Measurements from ENCODE around the gene PLCB1. TPM values are rescaled to one million over a fixed set of nuclear protein-coding genes. Genes with fewer than 3 reads are reported as not detected.

Gene PLCB1
- total and polyA plus RNA-seq, 2 donors (not counting 3 experiments of a cell fraction or from before 2014, with no cell fraction given) = 10.2 to 53.4 TPM

DNA sequence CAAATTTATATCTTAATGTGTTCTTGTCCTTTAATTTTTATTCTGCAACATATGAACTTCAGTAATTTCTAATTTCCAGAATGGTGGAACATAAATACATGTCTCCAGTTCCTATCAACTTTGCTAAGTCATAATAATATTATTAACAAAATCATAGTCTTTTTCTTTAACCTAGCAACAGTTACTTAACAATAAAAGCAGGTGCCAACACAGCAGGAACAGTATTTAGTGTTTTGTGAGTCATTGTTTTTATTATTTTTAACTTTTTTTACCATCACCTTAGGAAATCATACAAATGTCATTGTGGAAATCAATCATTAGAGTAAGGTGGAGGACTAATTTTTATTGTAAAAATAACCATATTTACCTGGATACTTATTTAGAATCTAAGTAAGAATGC, 133.5 kb downstream of the PLCB1 start:
- no peak for FAIRE-seq

GRCh38 chr20:8267009-8267408, 134.9 kb downstream of the PLCB1 start:
- dilution Hi-C loops (cut with MboI; ENCODE audit: extremely low pct_ligation_motif_present, low sequenced_read_pairs) = no loop called here
- ChIA-PET CTCF (no interaction called here), POLR2A (interaction anchor here (0.6 kb wide), 1 partner anchor 9 kb away, joined by 3 read pairs; no protein-coding TSS in a partner anchor)
- BruUV-seq (replicated peaks) = no TSS peak
- H3K79me2 ChIP-seq (ENCODE audit: control insufficient read depth, insufficient read depth, low read length) = no peaks in the 10 kb centered on the region
- H3K9ac ChIP-seq (replicated peaks; ENCODE audit: extremely low read depth, insufficient read depth, low read length) = no peak overlapping the region
- H3K36me3 ChIP-seq (ENCODE audit: control insufficient read depth in 2 of 2, extremely low read depth in 1 of 2, insufficient read depth in 2 of 2, low read length in 2 of 2) = no peaks in the 10 kb centered on the region
- intact Hi-C loops (cut with micrococcal nuclease) = no loop called here
- H3K9me3 ChIP-seq (replicated peaks; ENCODE audit: control insufficient read depth, insufficient read depth, low read length) = no peaks in the 10 kb centered on the region
- H3K4me1 ChIP-seq (ENCODE audit: control insufficient read depth, extremely low read depth, insufficient read depth, low read length) = peaks cover 11% of the 10 kb centered on the region
- no peak overlapping the region for H3K4me2 ChIP-seq (ENCODE audit: insufficient read depth, low read length)
- DNase-seq (ENCODE audit: low read depth, low spot score) (no peak), FAIRE-seq (no peak)
- TF ChIP-seq GATA2 (IDR thresholded peaks at IDR 0.05; ENCODE audit: insufficient read depth, insufficient read length, low read depth, low read length) (no peak), MAX (IDR thresholded peaks at IDR 0.05; ENCODE audit: insufficient read depth, insufficient read length) (no peak), POLR2AphosphoS5 (IDR thresholded peaks at IDR 0.05; ENCODE audit: insufficient read depth, low read depth, low read length) (no peak), JUN (IDR thresholded peaks at IDR 0.05; ENCODE audit: borderline replicate concordance, insufficient read depth, insufficient read length, low read depth) (no peak), POLR2A (IDR thresholded peaks at IDR 0.05; ENCODE audit: low read depth, low read length) (no peak), FOS (IDR thresholded peaks at IDR 0.05; ENCODE audit: borderline replicate concordance, insufficient read depth, low read length) (no peak), EZH2 (IDR thresholded peaks at IDR 0.05; ENCODE audit: borderline replicate concordance, low read depth, low read length, severe bottlenecking) (no peak), MYC (IDR thresholded peaks at IDR 0.05; ENCODE audit: low read depth, low read length) (no peak)
- TF ChIP-seq, protein P1, sequence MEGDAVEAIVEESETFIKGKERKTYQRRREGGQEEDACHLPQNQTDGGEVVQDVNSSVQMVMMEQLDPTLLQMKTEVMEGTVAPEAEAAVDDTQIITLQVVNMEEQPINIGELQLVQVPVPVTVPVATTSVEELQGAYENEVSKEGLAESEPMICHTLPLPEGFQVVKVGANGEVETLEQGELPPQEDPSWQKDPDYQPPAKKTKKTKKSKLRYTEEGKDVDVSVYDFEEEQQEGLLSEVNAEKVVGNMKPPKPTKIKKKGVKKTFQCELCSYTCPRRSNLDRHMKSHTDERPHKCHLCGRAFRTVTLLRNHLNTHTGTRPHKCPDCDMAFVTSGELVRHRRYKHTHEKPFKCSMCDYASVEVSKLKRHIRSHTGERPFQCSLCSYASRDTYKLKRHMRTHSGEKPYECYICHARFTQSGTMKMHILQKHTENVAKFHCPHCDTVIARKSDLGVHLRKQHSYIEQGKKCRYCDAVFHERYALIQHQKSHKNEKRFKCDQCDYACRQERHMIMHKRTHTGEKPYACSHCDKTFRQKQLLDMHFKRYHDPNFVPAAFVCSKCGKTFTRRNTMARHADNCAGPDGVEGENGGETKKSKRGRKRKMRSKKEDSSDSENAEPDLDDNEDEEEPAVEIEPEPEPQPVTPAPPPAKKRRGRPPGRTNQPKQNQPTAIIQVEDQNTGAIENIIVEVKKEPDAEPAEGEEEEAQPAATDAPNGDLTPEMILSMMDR (IDR thresholded peaks at IDR 0.05; ENCODE audit: extremely low read depth in 1 of 2, insufficient read depth in 1 of 2, low read depth in 1 of 2, low read length in 2 of 2) = no peak
- H3K4me3 ChIP-seq (replicated peaks in 1 of 3; ENCODE audit: insufficient read depth in 1 of 3, low read depth in 1 of 3, low read length in 3 of 3) = no peak overlapping the region
- no peak overlapping the region for H2AFZ ChIP-seq (ENCODE audit: low read depth, low read length)
- no peaks in the 10 kb centered on the region for H3K9me1 ChIP-seq (replicated peaks; ENCODE audit: control insufficient read depth, extremely low read depth, insufficient read depth, low read length)
- H4K20me1 ChIP-seq (replicated peaks; ENCODE audit: control insufficient read depth, extremely low read depth, insufficient read depth, low read length) = no peaks in the 10 kb centered on the region
- no peaks in the 10 kb centered on the region for H3K27me3 ChIP-seq (ENCODE audit: control insufficient read depth in 2 of 2, insufficient read depth in 2 of 2, low read length in 2 of 2)
- H3K27ac ChIP-seq (ENCODE audit: insufficient read depth, low read depth, low read length) = no peak overlapping the region

More for the DNA sequence above, 133.5 kb downstream of the PLCB1 start:
- no peak overlapping the region for H3K4me2 ChIP-seq (ENCODE audit: insufficient read depth, low read length)
- H4K20me1 ChIP-seq (replicated peaks; ENCODE audit: control insufficient read depth, extremely low read depth, insufficient read depth, low read length) = no peaks in the 10 kb centered on the region
- H3K4me1 ChIP-seq (ENCODE audit: control insufficient read depth, extremely low read depth, insufficient read depth, low read length) = peaks cover 11% of the 10 kb centered on the region
- H3K4me3 ChIP-seq (replicated peaks in 1 of 3; ENCODE audit: insufficient read depth in 1 of 3, low read depth in 1 of 3, low read length in 3 of 3) = no peak overlapping the region
- peak; percentile 59 for DNase-seq (ENCODE audit: low read depth, low spot score)
- H3K9ac ChIP-seq (replicated peaks; ENCODE audit: extremely low read depth, insufficient read depth, low read length) = no peak overlapping the region
- H3K27ac ChIP-seq (ENCODE audit: insufficient read depth, low read depth, low read length) = no peak overlapping the region
- H3K9me3 ChIP-seq (replicated peaks; ENCODE audit: control insufficient read depth, insufficient read depth, low read length) = no peaks in the 10 kb centered on the region
- H2AFZ ChIP-seq (ENCODE audit: low read depth, low read length) = no peak overlapping the region
- intact Hi-C loops (cut with micrococcal nuclease) (no loop called here), dilution Hi-C loops (cut with MboI; ENCODE audit: extremely low pct_ligation_motif_present, low sequenced_read_pairs) (no loop called here)
- no TSS peak for BruUV-seq (replicated peaks)
- no peaks in the 10 kb centered on the region for H3K36me3 ChIP-seq (ENCODE audit: control insufficient read depth in 2 of 2, extremely low read depth in 1 of 2, insufficient read depth in 2 of 2, low read length in 2 of 2)
- H3K79me2 ChIP-seq (ENCODE audit: control insufficient read depth, insufficient read depth, low read length) = no peaks in the 10 kb centered on the region
- no peaks in the 10 kb centered on the region for H3K9me1 ChIP-seq (replicated peaks; ENCODE audit: control insufficient read depth, extremely low read depth, insufficient read depth, low read length)
- ChIA-PET POLR2A (no interaction called here), CTCF (no interaction called here)
- TF ChIP-seq JUN (IDR thresholded peaks at IDR 0.05; ENCODE audit: borderline replicate concordance, insufficient read depth, insufficient read length, low read depth) = peak; percentile 22
- TF ChIP-seq FOS (IDR thresholded peaks at IDR 0.05; ENCODE audit: borderline replicate concordance, insufficient read depth, low read length) = no peak
- no peaks in the 10 kb centered on the region for H3K27me3 ChIP-seq (ENCODE audit: control insufficient read depth in 2 of 2, insufficient read depth in 2 of 2, low read length in 2 of 2)
